Lung (tissue), 12 donors: ENCODE data around the gene CTSS. TPM values are rescaled to one million over a fixed set of nuclear protein-coding genes. Genes with fewer than 3 reads are reported as not detected.
"Not testable (repeated sequence)": the region's sequence is repeated elsewhere in the genome, so short reads cannot be mapped to it uniquely, and the experiment has no call there.

Experiments
- ATAC-seq: fragments of 200-7000 bp; cut with Tn5 transposase; one replicate; pipeline ENCODE4 v1.9.1; 2020; ENCODE audit warnings: moderate number of reproducible peaks; ENCODE audit not compliant: insufficient read depth, low FRiP score
- DNase-seq, 3 donors: peaks; one replicate each; pipeline ENCODE4 v3.0.0-alpha.2; 2013 to 2017
- H3K27ac ChIP-seq, 2 donors: one replicate each; pipeline ENCODE4 v1.5.1; 2013; ENCODE audit warnings: mild to moderate bottlenecking in 2 of 2, moderate library complexity in 2 of 2, control low read depth in 1 of 2, inconsistent platforms in 1 of 2, low read depth in 1 of 2, low read length in 1 of 2
- H3K27me3 ChIP-seq, 3 donors: one replicate each; pipeline ENCODE4 v1.5.1; 2013; ENCODE audit warnings: low read length in 2 of 3; ENCODE audit not compliant: control insufficient read depth in 3 of 3, insufficient read depth in 3 of 3
- H3K36me3 ChIP-seq, 4 donors: one replicate each; pipeline ENCODE4 v1.5.1; 2013; ENCODE audit warnings: low read length in 4 of 4, mild to moderate bottlenecking in 1 of 4, moderate library complexity in 1 of 4; ENCODE audit not compliant: control insufficient read depth in 4 of 4, insufficient read depth in 4 of 4
- H3K4me1 ChIP-seq, 5 donors: one replicate each; pipeline ENCODE4 v1.5.1; 2013; ENCODE audit warnings: low read length in 5 of 5, mild to moderate bottlenecking in 2 of 5, moderate library complexity in 1 of 5; ENCODE audit not compliant: control insufficient read depth in 5 of 5, insufficient read depth in 5 of 5
- H3K4me3 ChIP-seq: one replicate; pipeline ENCODE4 v1.5.1; 2013; ENCODE audit warnings: mild to moderate bottlenecking, control low read depth, moderate library complexity
- H3K9ac ChIP-seq, 2 donors: one replicate each; pipeline ENCODE4 v1.5.1; 2013; ENCODE audit warnings: low read length in 2 of 2, control low read depth in 1 of 2; ENCODE audit not compliant: insufficient read depth in 1 of 2
- H3K9me3 ChIP-seq, 4 donors: one replicate each; pipeline ENCODE4 v1.5.1; 2013; ENCODE audit warnings: low read length in 3 of 4, mild to moderate bottlenecking in 1 of 4, moderate library complexity in 1 of 4; ENCODE audit not compliant: control insufficient read depth in 4 of 4, insufficient read depth in 3 of 4
- CTCF ChIP-seq: IDR thresholded peaks from 2 replicates; pipeline ENCODE4 v1.5.1; 2012; ENCODE audit warnings: mild to moderate bottlenecking; ENCODE audit errors: control extremely low read depth, extremely low read depth
- WGBS, 2 donors: extraction: QIAGEN DNeasy Blood & Tissue Kit; methylation state at CpG; one replicate each; pipeline ENCODE4 v1.1.7; 2013; 5-methylcytosine and 5-hydroxymethylcytosine counted together
- polyA plus RNA-seq, 2 donors: library from polyadenylated mRNA; stranded (reverse); fragments of 200-250 nt; gene quantifications; one replicate each; pipeline ENCODE4 v1.2.1, GENCODE V29; 2013
- total RNA-seq, 2 donors: library from RNA; depleted of rRNA in 1 of 2; stranded (reverse); fragments of >200 nt in 1 of 2; gene quantifications; one replicate each; pipeline ENCODE4 v1.2.1, GENCODE V29; 2014 to 2021
- donor health status: control.
- donor health status: control.
- donor health status: Bipolar disorder and iron deficiency.
- donor health status: healthy.
- donor health status: DM: yes; HTN: yes; CAD: no.

Gene CTSS
- total and polyA plus RNA-seq, 4 donors, result 79.2 to 516 (median 269) TPM

GRCh38 chr1:150804671-150805070 lies 39.1 kb upstream of the CTSS start:
- ATAC-seq (no peak), DNase-seq (no peak)
- Histone ChIP-seq H3K27ac (no peak overlapping the region), H3K9me3 (no peaks in the 10 kb centered on the region), H3K36me3 (peaks cover 0 to 6% (median under 1%) of the 10 kb centered on the region in 4 donors), H3K4me1 (peaks cover 0 to 9% (median 3%) of the 10 kb centered on the region in 5 donors), H3K4me3 (no peak overlapping the region), H3K27me3 (no peaks in the 10 kb centered on the region), H3K9ac (no peak overlapping the region)
- 81 to 86% methylated on average over 3 of the region's 3 CpGs for WGBS, 2 donors
- no peak for TF ChIP-seq CTCF

- no peaks in the 10 kb centered on the region for H3K4me1 ChIP-seq
- no peak overlapping the region for H3K4me3 ChIP-seq
- peaks cover 14 to 25% (median 19%) of the 10 kb centered on the region in 4 donors for H3K36me3 ChIP-seq
- ATAC-seq, result no peak
- no peak for TF ChIP-seq CTCF
- 88 to 95% methylated on average over 5 of the region's 5 CpGs for WGBS, 2 donors
- no peak for DNase-seq
- H3K27ac ChIP-seq, result no peak overlapping the region
- H3K9ac ChIP-seq, result peak overlapping the region in 1 of 2 donors; percentile 24
- peaks cover 0 to 3% (median 0%) of the 10 kb centered on the region in 4 donors for H3K9me3 ChIP-seq
- no peaks in the 10 kb centered on the region for H3K27me3 ChIP-seq
Observed at GRCh38 chr1:150799089-150799488, 33.5 kb upstream of the CTSS start.

GRCh38 chr1:150798525-150798924 lies 32.9 kb upstream of the CTSS start:
- Histone ChIP-seq H3K4me1 (no peaks in the 10 kb centered on the region), H3K27ac (no peak overlapping the region), H3K27me3 (no peaks in the 10 kb centered on the region), H3K9ac (no peak overlapping the region), H3K9me3 (peaks cover 0 to 3% (median 0%) of the 10 kb centered on the region in 4 donors), H3K36me3 (peaks cover 14 to 25% (median 19%) of the 10 kb centered on the region in 4 donors), H3K4me3 (no peak overlapping the region)
- 82 to 88% methylated on average over 4 of the region's 4 CpGs for WGBS, 2 donors
- ATAC-seq (no peak), DNase-seq (peak; percentile 55 to 69 (median 65))
- no peak for TF ChIP-seq CTCF

- Histone ChIP-seq H3K36me3 (peaks cover 14 to 25% (median 19%) of the 10 kb centered on the region in 4 donors), H3K9me3 (peaks cover 0 to 3% (median 0%) of the 10 kb centered on the region in 4 donors), H3K4me1 (no peaks in the 10 kb centered on the region), H3K4me3 (no peak overlapping the region), H3K9ac (no peak overlapping the region), H3K27ac (no peak overlapping the region), H3K27me3 (no peaks in the 10 kb centered on the region)
- ATAC-seq, result no peak
- 79 to 88% methylated on average over 3 of the region's 3 CpGs for WGBS, 2 donors
- no peak for DNase-seq
- TF ChIP-seq CTCF, result no peak
Observed at GRCh38 chr1:150796374-150796773, 30.8 kb upstream of the CTSS start.

GRCh38 chr1:150793778-150794177 lies 28.2 kb upstream of the CTSS start:
- H3K9me3 ChIP-seq, H3K27me3 ChIP-seq, H3K4me3 ChIP-seq, DNase-seq, ATAC-seq, H3K9ac ChIP-seq, H3K27ac ChIP-seq, H3K4me1 ChIP-seq: not testable (repeated sequence)
- peaks cover 10 to 18% (median 15%) of the 10 kb centered on the region in 4 donors for H3K36me3 ChIP-seq
- 93 to 98% methylated on average over 3 of the region's 3 CpGs for WGBS, 2 donors
